PC-3 (cell line): Measurements from ENCODE around the gene CROT. TPM values are rescaled to one million over a fixed set of nuclear protein-coding genes. Genes with fewer than 3 reads are reported as not detected.

Experiments
- ATAC-seq: fragments of 200-7000 bp; cut with Tn5 transposase; 2 replicates; pipeline ENCODE4 v1.9.1; 2020; ENCODE audit warnings: mild to moderate bottlenecking, moderate library complexity
- BruUV-seq: library from RNA; stranded (reverse); fragments of 400-500 nt; replicated peaks from 2 replicates; lab custom pipeline; 2021; lab: Mats Ljungman, UMichigan
- CTCF ChIA-PET: fragments of 300-600 bp; sonication (Branson Sonifier 250); formaldehyde crosslinking; loops from one replicate; lab custom pipeline; 2022; ENCODE audit warnings: antibody characterized with exemption; lab: Charles Lee
- POLR2A ChIA-PET: fragments of 300-600 bp; sonication (Branson Sonifier 250); formaldehyde crosslinking; loops from one replicate; lab custom pipeline; 2022; ENCODE audit warnings: antibody characterized with exemption; ENCODE audit not compliant: unreplicated experiment; lab: Charles Lee
- DNase-seq: peaks from one replicate; pipeline ENCODE4 v3.0.0-alpha.2; 2015
- H2AFZ ChIP-seq: fragments of 300-600 bp; sonication (generic); 2 replicates; pipeline ENCODE4 v1.6.0; 2016; ENCODE audit warnings: antibody characterized with exemption, low read length
- H3F3A ChIP-seq: fragments of 300-600 bp; sonication (generic); one replicate; pipeline ENCODE4 v1.6.0; 2017; ENCODE audit warnings: antibody characterized with exemption, low read length, control low read depth, mild to moderate bottlenecking; ENCODE audit not compliant: unreplicated experiment
- H3K27ac ChIP-seq: fragments of 300-600 bp; sonication (generic); 2 replicates; pipeline ENCODE4 v1.5.1; 2016; ENCODE audit warnings: mild to moderate bottlenecking, low read length
- H3K27me3 ChIP-seq: fragments of 300-600 bp; sonication (generic); 2 replicates; pipeline ENCODE4 v1.6.1; 2016; ENCODE audit warnings: low read length, mixed read lengths
- H3K36me3 ChIP-seq: fragments of 300-600 bp; sonication (generic); 2 replicates; pipeline ENCODE4 v1.6.1; 2016; ENCODE audit warnings: low read depth, mixed run types, low read length, mixed read lengths
- H3K4me1 ChIP-seq: fragments of 300-600 bp; sonication (generic); 2 replicates; pipeline ENCODE4 v1.5.1; 2016; ENCODE audit warnings: low read length; ENCODE audit not compliant: insufficient read depth
- H3K4me2 ChIP-seq: fragments of 300-600 bp; sonication (generic); 2 replicates; pipeline ENCODE4 v1.6.0; 2016; ENCODE audit warnings: low read length
- H3K4me3 ChIP-seq: fragments of 300-600 bp; sonication (generic); 2 replicates; pipeline ENCODE4 v1.5.1; 2016; ENCODE audit warnings: mild to moderate bottlenecking, low read length, mixed read lengths
- H3K79me2 ChIP-seq: fragments of 300-600 bp; sonication (generic); 2 replicates; pipeline ENCODE4 v1.6.1; 2017; ENCODE audit warnings: low read length, mixed read lengths
- H3K9ac ChIP-seq: fragments of 300-600 bp; sonication (generic); 2 replicates; pipeline ENCODE4 v1.6.0; 2016; ENCODE audit warnings: mild to moderate bottlenecking, low read length
- H3K9me2 ChIP-seq: fragments of 300-600 bp; sonication (generic); replicated peaks from 2 replicates; pipeline ENCODE4 v1.6.1; 2016; ENCODE audit warnings: mixed run types, low read length, mixed read lengths
- H3K9me3 ChIP-seq: fragments of 300-600 bp; sonication (generic); 2 replicates; pipeline ENCODE4 v1.6.1; 2016; ENCODE audit warnings: low read length, mixed read lengths
- H4K20me1 ChIP-seq: fragments of 300-600 bp; sonication (generic); 2 replicates; pipeline ENCODE4 v1.6.1; 2016; ENCODE audit warnings: low read length, mixed read lengths
- EZH2 ChIP-seq: fragments of 300-600 bp; sonication (generic); IDR thresholded peaks from one replicate; pipeline ENCODE4 v1.6.1; 2017; ENCODE audit warnings: antibody characterized with exemption, mild to moderate bottlenecking, low read length; ENCODE audit not compliant: unreplicated experiment
- EZH2phosphoT487 ChIP-seq: fragments of 300-600 bp; sonication (generic); IDR thresholded peaks from 2 replicates; pipeline ENCODE4 v1.6.1; 2018; ENCODE audit warnings: mild to moderate bottlenecking, antibody characterized with exemption, low read length, borderline replicate concordance
- intact Hi-C: fragments of 100-400 bp; cut with micrococcal nuclease; formaldehyde crosslinking; loops from 2 replicates; pipeline ENCODE4 v1.9.0; 2023
- total RNA-seq: library from RNA; depleted of rRNA; stranded (reverse); fragments of >200 nt; gene quantifications from 2 replicates; pipeline ENCODE4 v1.2.3, GENCODE V29; 2014
- TF ChIP-seq, protein P1 (sequence below): fragments of 300-600 bp; sonication (generic); conservative IDR thresholded peaks from 2 replicates; pipeline ENCODE4 v1.5.1; 2017; ENCODE audit warnings: antibody characterized with exemption, low read depth, mild to moderate bottlenecking, low read length

CROT gene
- total RNA-seq, 1 experiment from 2014 or later = 6.9 TPM

DNA sequence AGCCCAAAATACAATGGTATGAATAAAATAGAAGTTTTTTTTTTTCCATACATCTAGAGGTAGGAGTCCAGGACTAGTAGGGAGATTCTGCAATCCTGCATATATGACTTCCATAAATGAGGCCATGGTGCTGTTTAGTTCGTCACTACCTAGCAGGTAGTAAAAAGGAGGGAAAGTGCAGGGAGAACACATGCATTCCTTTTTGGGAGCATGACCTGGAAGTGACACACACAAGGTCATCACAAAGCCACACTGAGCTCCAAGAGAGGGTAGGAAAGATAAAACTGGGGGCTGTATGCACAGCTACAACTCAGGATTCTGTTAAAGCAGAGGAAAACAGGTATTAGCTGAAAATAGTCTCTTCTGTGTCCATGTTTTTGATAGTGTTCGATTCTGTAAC, 2.2 kb downstream of the CROT start:
- CTCF ChIA-PET = no interaction called here
- Histone ChIP-seq H3K9me3 (no peaks in the 10 kb centered on the region), H3K4me2 (no peak overlapping the region), H3K27me3 (no peaks in the 10 kb centered on the region), H4K20me1 (no peaks in the 10 kb centered on the region), H2AFZ (no peak overlapping the region), H3K36me3 (peaks cover 20% of the 10 kb centered on the region), H3K4me3 (no peak overlapping the region), H3K4me1 (peaks cover 27% of the 10 kb centered on the region; the same call in 1 of the 2 replicates), H3K27ac (no peak overlapping the region), H3K79me2 (0 out of 2 replicates have a peak, but pooled peaks cover 7% of the 10 kb centered on the region), H3K9me2 (no peaks in the 10 kb centered on the region), H3F3A (no peaks in the 10 kb centered on the region), H3K9ac (no peak overlapping the region)
- intact Hi-C loops = no loop called here
- POLR2A ChIA-PET = no interaction called here
- no TSS peak for BruUV-seq
- DNase-seq (no peak), ATAC-seq (no peak)
- no peak for TF ChIP-seq EZH2
- no peak for TF ChIP-seq EZH2phosphoT487
- TF ChIP-seq, protein P1, sequence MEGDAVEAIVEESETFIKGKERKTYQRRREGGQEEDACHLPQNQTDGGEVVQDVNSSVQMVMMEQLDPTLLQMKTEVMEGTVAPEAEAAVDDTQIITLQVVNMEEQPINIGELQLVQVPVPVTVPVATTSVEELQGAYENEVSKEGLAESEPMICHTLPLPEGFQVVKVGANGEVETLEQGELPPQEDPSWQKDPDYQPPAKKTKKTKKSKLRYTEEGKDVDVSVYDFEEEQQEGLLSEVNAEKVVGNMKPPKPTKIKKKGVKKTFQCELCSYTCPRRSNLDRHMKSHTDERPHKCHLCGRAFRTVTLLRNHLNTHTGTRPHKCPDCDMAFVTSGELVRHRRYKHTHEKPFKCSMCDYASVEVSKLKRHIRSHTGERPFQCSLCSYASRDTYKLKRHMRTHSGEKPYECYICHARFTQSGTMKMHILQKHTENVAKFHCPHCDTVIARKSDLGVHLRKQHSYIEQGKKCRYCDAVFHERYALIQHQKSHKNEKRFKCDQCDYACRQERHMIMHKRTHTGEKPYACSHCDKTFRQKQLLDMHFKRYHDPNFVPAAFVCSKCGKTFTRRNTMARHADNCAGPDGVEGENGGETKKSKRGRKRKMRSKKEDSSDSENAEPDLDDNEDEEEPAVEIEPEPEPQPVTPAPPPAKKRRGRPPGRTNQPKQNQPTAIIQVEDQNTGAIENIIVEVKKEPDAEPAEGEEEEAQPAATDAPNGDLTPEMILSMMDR = no peak

DNA sequence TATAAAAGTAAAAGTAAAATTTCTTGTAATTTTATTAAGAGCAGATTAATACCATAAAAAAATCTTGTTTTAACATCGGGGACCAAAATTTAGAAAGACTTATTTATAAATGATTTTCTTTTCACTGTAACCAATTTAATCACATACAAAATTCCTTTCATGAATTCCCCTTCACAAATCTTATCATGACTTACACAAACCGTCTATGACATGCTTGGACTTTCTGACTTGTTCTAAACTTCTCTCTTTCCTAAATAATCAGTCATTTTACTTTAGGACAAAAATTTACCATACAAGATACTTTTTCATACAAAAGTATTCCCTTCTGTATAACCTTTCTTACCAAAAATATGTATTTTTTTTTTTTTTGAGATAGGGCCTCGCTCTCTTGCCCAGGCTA, 9.3 kb downstream of the CROT start:
- intact Hi-C loops = no loop called here
- no peak for TF ChIP-seq EZH2phosphoT487
- TF ChIP-seq, protein P1 = no peak
- no peak for TF ChIP-seq EZH2
- Histone ChIP-seq H3K36me3 (peaks cover 63% of the 10 kb centered on the region), H3K79me2 (no peaks in the 10 kb centered on the region), H3K9ac (no peak overlapping the region), H3F3A (no peaks in the 10 kb centered on the region), H4K20me1 (no peaks in the 10 kb centered on the region), H3K9me2 (no peaks in the 10 kb centered on the region), H3K27ac (no peak overlapping the region), H3K4me3 (no peak overlapping the region), H3K27me3 (no peaks in the 10 kb centered on the region), H3K4me1 (peaks cover 8% of the 10 kb centered on the region), H2AFZ (no peak overlapping the region), H3K9me3 (peaks cover 28% of the 10 kb centered on the region), H3K4me2 (no peak overlapping the region)
- ChIA-PET POLR2A (no interaction called here), CTCF (no interaction called here)
- no TSS peak for BruUV-seq
- DNase-seq (peak; percentile 36), ATAC-seq (no peak)

DNA sequence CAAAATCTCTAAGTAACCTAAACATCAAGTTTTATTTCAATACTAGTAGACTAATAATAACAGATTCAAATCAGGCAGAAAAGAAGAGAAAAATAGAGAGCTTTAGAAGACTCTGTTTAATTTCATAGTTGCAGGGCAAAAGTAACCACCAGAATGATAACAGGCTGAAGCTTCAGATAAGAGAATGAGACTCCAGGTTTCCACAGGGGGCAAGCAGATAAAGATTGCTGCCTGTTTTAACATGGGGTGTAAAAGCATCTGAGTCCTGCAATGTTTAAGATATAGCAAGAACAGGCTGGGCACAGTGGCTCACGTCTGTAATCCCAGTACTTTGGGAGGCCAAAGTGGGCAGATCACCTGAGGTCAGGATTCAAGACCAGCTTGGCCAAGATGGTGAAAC, 11.0 kb downstream of the CROT start:
- DNase-seq (no peak), ATAC-seq (no peak)
- H3K4me2 ChIP-seq = no peak overlapping the region
- CTCF ChIA-PET = no interaction called here
- no peak overlapping the region for H3K4me3 ChIP-seq
- no peaks in the 10 kb centered on the region for H3F3A ChIP-seq
- no peaks in the 10 kb centered on the region for H3K27me3 ChIP-seq
- no peak overlapping the region for H3K27ac ChIP-seq
- peaks cover 58% of the 10 kb centered on the region for H3K36me3 ChIP-seq
- POLR2A ChIA-PET = no interaction called here
- no TSS peak for BruUV-seq
- H4K20me1 ChIP-seq = no peaks in the 10 kb centered on the region
- no peaks in the 10 kb centered on the region for H3K79me2 ChIP-seq
- H2AFZ ChIP-seq = no peak overlapping the region
- no peak for TF ChIP-seq EZH2
- TF ChIP-seq, protein P1 = no peak
- no peak for TF ChIP-seq EZH2phosphoT487
- H3K9me2 ChIP-seq = no peaks in the 10 kb centered on the region
- peaks cover 12% of the 10 kb centered on the region for H3K4me1 ChIP-seq
- peaks cover 28% of the 10 kb centered on the region for H3K9me3 ChIP-seq
- intact Hi-C loops = no loop called here
- no peak overlapping the region for H3K9ac ChIP-seq
